ENCODE measurements around the gene SLC27A1. TPM values are rescaled to one million over a fixed set of nuclear protein-coding genes. Genes with fewer than 3 reads are reported as not detected.
"Not testable (repeated sequence)": the region's sequence is repeated elsewhere in the genome, so short reads cannot be mapped to it uniquely, and the experiment has no call there.

The SLC27A1 gene
- total RNA-seq, 1 experiment from 2014 or later: 9.1 TPM

- DNase-seq (ENCODE audit: low read depth): no peak
Measured at GRCh38 chr19:17484520-17485185, 14.3 kb downstream of the SLC27A1 start.

GRCh38 chr19:17486545-17487240 lies 16.4 kb downstream of the SLC27A1 start:
- DNase-seq (ENCODE audit: low read depth): no peak

- DNase-seq (ENCODE audit: low read depth): no peak
Measured at GRCh38 chr19:17487284-17488121, 17.2 kb downstream of the SLC27A1 start.

GRCh38 chr19:17488593-17489391 lies 18.5 kb downstream of the SLC27A1 start:
- DNase-seq (ENCODE audit: low read depth): no peak

- no peak for DNase-seq (ENCODE audit: low read depth)
Measured at GRCh38 chr19:17489392-17490030, 19.2 kb downstream of the SLC27A1 start.

- no peak for DNase-seq (ENCODE audit: low read depth)
Measured at GRCh38 chr19:17490411-17490810, 20.1 kb downstream of the SLC27A1 start.

GRCh38 chr19:17491287-17491686 lies 21.0 kb downstream of the SLC27A1 start:
- DNase-seq (ENCODE audit: low read depth): no peak

GRCh38 chr19:17495639-17496296 lies 25.4 kb downstream of the SLC27A1 start:
- no peak for DNase-seq (ENCODE audit: low read depth)

GRCh38 chr19:17496337-17496997 lies 26.1 kb downstream of the SLC27A1 start:
- DNase-seq (ENCODE audit: low read depth): peak; percentile 54

GRCh38 chr19:17497149-17497798 lies 26.9 kb downstream of the SLC27A1 start:
- no peak for DNase-seq (ENCODE audit: low read depth)

- not testable (repeated sequence) for DNase-seq (ENCODE audit: low read depth)
Measured at GRCh38 chr19:17499025-17499424, 28.7 kb downstream of the SLC27A1 start.

GRCh38 chr19:17499648-17500446 lies 29.5 kb downstream of the SLC27A1 start:
- DNase-seq (ENCODE audit: low read depth): no peak

GRCh38 chr19:17500447-17501198 lies 30.3 kb downstream of the SLC27A1 start:
- DNase-seq (ENCODE audit: low read depth): no peak

- DNase-seq (ENCODE audit: low read depth): no peak
Measured at GRCh38 chr19:17503240-17503639, 32.9 kb downstream of the SLC27A1 start.

GRCh38 chr19:17504030-17504429 lies 33.7 kb downstream of the SLC27A1 start:
- no peak for DNase-seq (ENCODE audit: low read depth)

- DNase-seq (ENCODE audit: low read depth): no peak
Measured at GRCh38 chr19:17504456-17504855, 34.1 kb downstream of the SLC27A1 start.

GRCh38 chr19:17505223-17505622 lies 34.9 kb downstream of the SLC27A1 start:
- DNase-seq (ENCODE audit: low read depth): no peak

GRCh38 chr19:17506745-17507144 lies 36.4 kb downstream of the SLC27A1 start:
- DNase-seq (ENCODE audit: low read depth): no peak
